ENCODE results near the gene DLX3.
A peak's percentile ranks its signal among the peaks of the same experiment; 100 is the strongest.

The DLX3 gene

GRCh38 chr17:50023520-50023919, 28.5 kb upstream of the DLX3 start:
- no peak for DNase-seq

- DNase-seq: no peak
Measured at GRCh38 chr17:50022463-50023130, 27.6 kb upstream of the DLX3 start.

- no peak for DNase-seq
Measured at GRCh38 chr17:50021681-50022370, 26.8 kb upstream of the DLX3 start.

- DNase-seq: no peak
Measured at GRCh38 chr17:50020841-50021599, 26.0 kb upstream of the DLX3 start.

GRCh38 chr17:50018909-50019308, 23.9 kb upstream of the DLX3 start:
- DNase-seq: no peak

GRCh38 chr17:50015146-50015545, 20.1 kb upstream of the DLX3 start:
- no peak for DNase-seq

GRCh38 chr17:50014471-50015088, 19.6 kb upstream of the DLX3 start:
- DNase-seq: no peak

GRCh38 chr17:50013079-50013478, 18.1 kb upstream of the DLX3 start:
- DNase-seq: no peak

- no peak for DNase-seq
Measured at GRCh38 chr17:50009282-50009681, 14.3 kb upstream of the DLX3 start.

- DNase-seq: no peak
Measured at GRCh38 chr17:50003911-50004310, 8.9 kb upstream of the DLX3 start.

- DNase-seq: no peak
Measured at GRCh38 chr17:49998836-49999511, 4.0 kb upstream of the DLX3 start.

GRCh38 chr17:49997773-49998703, 3.0 kb upstream of the DLX3 start:
- DNase-seq: peak; percentile 75

GRCh38 chr17:49997301-49997650, 2.3 kb upstream of the DLX3 start:
- no peak for DNase-seq

- DNase-seq: peak; percentile 40
Measured at GRCh38 chr17:49996495-49997300, 1.7 kb upstream of the DLX3 start.

- no peak for DNase-seq
Measured at GRCh38 chr17:49996121-49996494, 1.1 kb upstream of the DLX3 start.

- DNase-seq: no peak
Measured at GRCh38 chr17:49994085-49995054, 654 bp downstream of the DLX3 start.

GRCh38 chr17:49993423-49994060, 1.5 kb downstream of the DLX3 start:
- DNase-seq: no peak

- DNase-seq: no peak
Measured at GRCh38 chr17:49992933-49993422, 2.0 kb downstream of the DLX3 start.

Data from GDM1 (cell line).